ACC112 (cell line): Measurements from ENCODE around the gene INMT.

Experiments
- H2AFZ ChIP-seq: fragments of 200-600 bp; sonication (generic); one replicate; pipeline ENCODE4 v1.6.0; 2017; ENCODE audit warnings: antibody characterized with exemption, low read length; ENCODE audit not compliant: unreplicated experiment
- H3K27ac ChIP-seq: fragments of 200-600 bp; sonication (generic); 2 replicates; pipeline ENCODE4 v1.5.1; 2014; ENCODE audit warnings: low read depth, mild to moderate bottlenecking, antibody characterized with exemption, low read length, moderate library complexity
- H3K27me3 ChIP-seq: fragments of 200-600 bp; sonication (generic); 2 replicates; pipeline ENCODE4 v1.6.1; 2014; ENCODE audit warnings: mild to moderate bottlenecking, antibody characterized with exemption, low read length, moderate library complexity, mixed read lengths; ENCODE audit not compliant: insufficient read depth
- H3K36me3 ChIP-seq: fragments of 200-600 bp; sonication (generic); 2 replicates; pipeline ENCODE4 v1.6.1; 2016; ENCODE audit warnings: mild to moderate bottlenecking, antibody characterized with exemption, low read length, moderate library complexity, mixed read lengths; ENCODE audit not compliant: insufficient read depth
- H3K4me1 ChIP-seq: fragments of 200-600 bp; sonication (generic); one replicate; pipeline ENCODE4 v1.6.1; 2016; ENCODE audit warnings: low read length, mixed read lengths; ENCODE audit not compliant: insufficient read depth, unreplicated experiment, control insufficient read depth
- H3K4me3 ChIP-seq: fragments of 200-600 bp; sonication (generic); 2 replicates; pipeline ENCODE4 v1.5.1; 2014; ENCODE audit warnings: mild to moderate bottlenecking, low read depth, low read length
- H3K79me2 ChIP-seq: fragments of 200-600 bp; sonication (generic); one replicate; pipeline ENCODE4 v1.6.0; 2016; ENCODE audit warnings: low read length; ENCODE audit not compliant: control insufficient read depth, unreplicated experiment, insufficient read depth

Gene INMT

GRCh38 chr7:30765408-30765807 lies 13.5 kb downstream of the INMT start:
- Histone ChIP-seq H3K4me1 (peaks cover 7% of the 10 kb centered on the region), H3K4me3 (no peak overlapping the region), H3K79me2 (no peaks in the 10 kb centered on the region), H3K27me3 (peaks cover 14% of the 10 kb centered on the region; the same call in 1 of the 2 replicates), H2AFZ (no peak overlapping the region), H3K27ac (no peak overlapping the region), H3K36me3 (no peaks in the 10 kb centered on the region)

GRCh38 chr7:30770845-30771173 lies 18.9 kb downstream of the INMT start:
- H3K4me1 ChIP-seq = peaks cover 7% of the 10 kb centered on the region
- H3K79me2 ChIP-seq = peaks cover 8% of the 10 kb centered on the region
- H3K36me3 ChIP-seq = no peaks in the 10 kb centered on the region
- H3K27ac ChIP-seq = no peak overlapping the region
- H3K4me3 ChIP-seq = peak overlapping the region; percentile 94
- H2AFZ ChIP-seq = peak overlapping the region; percentile 63
- no peaks in the 10 kb centered on the region for H3K27me3 ChIP-seq

- Histone ChIP-seq H2AFZ (peak within 1 kb of the TSS; percentile 63), H3K4me1 (peaks cover 7% of the 10 kb centered on the region), H3K4me3 (peak within 1 kb of the TSS; percentile 94), H3K36me3 (no peaks in the 10 kb centered on the region), H3K79me2 (peaks cover 8% of the 10 kb centered on the region), H3K27me3 (no peaks in the 10 kb centered on the region), H3K27ac (peak within 1 kb of the TSS; percentile 43; the same call in 1 of the 2 replicates)
Observed at GRCh38 chr7:30771174-30771879, 19.4 kb downstream of the INMT start, which contains the start of gene MINDY4. Gene MINDY4 (plus strand): TSS chr7:30771417. CDS start chr7:30771494, 77 bp downstream.

GRCh38 chr7:30771880-30772425 lies 20.0 kb downstream of the INMT start:
- Histone ChIP-seq H3K4me3 (peak overlapping the region; percentile 94), H3K79me2 (peaks cover 8% of the 10 kb centered on the region), H3K27me3 (no peaks in the 10 kb centered on the region), H3K36me3 (no peaks in the 10 kb centered on the region), H3K4me1 (peaks cover 7% of the 10 kb centered on the region), H3K27ac (no peak overlapping the region), H2AFZ (peak overlapping the region; percentile 63)

GRCh38 chr7:30772984-30773383 lies 21.0 kb downstream of the INMT start:
- peak overlapping the region; percentile 94; the same call in 1 of the 2 replicates for H3K4me3 ChIP-seq
- peaks cover 7% of the 10 kb centered on the region for H3K4me1 ChIP-seq
- no peaks in the 10 kb centered on the region for H3K36me3 ChIP-seq
- H3K79me2 ChIP-seq = peaks cover 10% of the 10 kb centered on the region
- H3K27me3 ChIP-seq = no peaks in the 10 kb centered on the region
- no peak overlapping the region for H2AFZ ChIP-seq
- no peak overlapping the region for H3K27ac ChIP-seq

GRCh38 chr7:30775992-30776391 lies 24.1 kb downstream of the INMT start:
- Histone ChIP-seq H3K4me3 (no peak overlapping the region), H3K27ac (no peak overlapping the region), H3K79me2 (peaks cover 10% of the 10 kb centered on the region), H2AFZ (no peak overlapping the region), H3K4me1 (peaks cover 7% of the 10 kb centered on the region), H3K36me3 (no peaks in the 10 kb centered on the region), H3K27me3 (no peaks in the 10 kb centered on the region)

- Histone ChIP-seq H2AFZ (no peak overlapping the region), H3K27me3 (no peaks in the 10 kb centered on the region), H3K79me2 (peaks cover 10% of the 10 kb centered on the region), H3K4me3 (no peak overlapping the region), H3K4me1 (peaks cover 7% of the 10 kb centered on the region), H3K36me3 (no peaks in the 10 kb centered on the region), H3K27ac (no peak overlapping the region)
Observed at GRCh38 chr7:30776971-30777370, 25.0 kb downstream of the INMT start.

GRCh38 chr7:30778255-30779025 lies 26.5 kb downstream of the INMT start:
- H3K36me3 ChIP-seq = no peaks in the 10 kb centered on the region
- no peak overlapping the region for H2AFZ ChIP-seq
- H3K27ac ChIP-seq = no peak overlapping the region
- H3K27me3 ChIP-seq = no peaks in the 10 kb centered on the region
- H3K4me1 ChIP-seq = no peaks in the 10 kb centered on the region
- peaks cover 5% of the 10 kb centered on the region for H3K79me2 ChIP-seq
- no peak overlapping the region for H3K4me3 ChIP-seq

- Histone ChIP-seq H3K36me3 (no peaks in the 10 kb centered on the region), H3K79me2 (peaks cover 2% of the 10 kb centered on the region), H3K4me1 (no peaks in the 10 kb centered on the region), H3K27ac (no peak overlapping the region), H3K4me3 (no peak overlapping the region), H2AFZ (no peak overlapping the region), H3K27me3 (no peaks in the 10 kb centered on the region)
Observed at GRCh38 chr7:30779574-30779973, 27.6 kb downstream of the INMT start.

- no peaks in the 10 kb centered on the region for H3K27me3 ChIP-seq
- H2AFZ ChIP-seq = no peak overlapping the region
- H3K27ac ChIP-seq = no peak overlapping the region
- H3K36me3 ChIP-seq = no peaks in the 10 kb centered on the region
- H3K4me3 ChIP-seq = no peak overlapping the region
- peaks cover 2% of the 10 kb centered on the region for H3K79me2 ChIP-seq
- H3K4me1 ChIP-seq = no peaks in the 10 kb centered on the region
Observed at GRCh38 chr7:30780941-30781340, 29.0 kb downstream of the INMT start.
